Ishikawa (cell line): ENCODE results near the gene ITGA1.

Source experiments
- CEBPB ChIP-seq: IDR thresholded peaks from 2 replicates; pipeline ENCODE4 v1.6.1; 2012
- CREB1 ChIP-seq: IDR thresholded peaks from 2 replicates; pipeline ENCODE4 v1.6.1; 2012; ENCODE audit warnings: low read depth
- EGR1 ChIP-seq: IDR thresholded peaks from 2 replicates; pipeline ENCODE4 v1.6.1; 2012
- EP300 ChIP-seq: IDR thresholded peaks from 2 replicates; pipeline ENCODE4 v1.6.1; 2012; ENCODE audit warnings: borderline replicate concordance
- NFIC ChIP-seq: IDR thresholded peaks from 2 replicates; pipeline ENCODE4 v1.6.1; 2012
- REST ChIP-seq: IDR thresholded peaks from 2 replicates; pipeline ENCODE4 v1.6.1; 2012; ENCODE audit warnings: low read depth, mild to moderate bottlenecking
- TAF1 ChIP-seq: IDR thresholded peaks from 2 replicates; pipeline ENCODE4 v1.6.1; 2012; ENCODE audit warnings: low read depth, mild to moderate bottlenecking

DNA sequence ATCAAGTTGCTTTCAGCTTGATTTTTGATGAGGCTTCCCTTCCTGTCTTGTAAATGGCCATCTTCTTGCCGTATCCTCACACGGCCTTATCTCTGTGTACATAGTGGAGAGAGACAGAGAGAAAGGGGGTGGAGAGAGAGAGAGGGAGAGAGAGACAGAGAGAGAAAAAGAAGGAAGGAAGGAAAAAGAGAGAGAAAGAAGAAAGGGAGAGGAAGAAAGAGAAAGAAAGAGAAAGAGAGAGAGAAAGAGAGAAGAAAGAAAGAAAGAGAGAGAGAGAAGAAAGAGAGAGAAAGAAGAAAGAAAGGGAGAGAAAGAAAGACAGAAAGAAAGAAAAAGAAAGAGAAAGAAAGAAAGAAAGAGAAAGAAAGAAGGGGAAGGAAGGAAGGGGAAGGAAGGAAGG is 46.6 kb downstream of the ITGA1 start:
- no peak for TF ChIP-seq CEBPB
- no peak for TF ChIP-seq REST
- no peak for TF ChIP-seq NFIC
- TF ChIP-seq EGR1: no peak
- TF ChIP-seq CREB1: no peak
- no peak for TF ChIP-seq EP300
- TF ChIP-seq TAF1: no peak
